ENCODE results near the gene FBXO21. TPM values are rescaled to one million over a fixed set of nuclear protein-coding genes. Genes with fewer than 3 reads are reported as not detected.
"Not testable (repeated sequence)": the region's sequence is repeated elsewhere in the genome, so short reads cannot be mapped to it uniquely, and the experiment has no call there.

FBXO21 gene
- total RNA-seq, 2 experiments from 2014 or later = 25.2 to 25.9 TPM

DNA sequence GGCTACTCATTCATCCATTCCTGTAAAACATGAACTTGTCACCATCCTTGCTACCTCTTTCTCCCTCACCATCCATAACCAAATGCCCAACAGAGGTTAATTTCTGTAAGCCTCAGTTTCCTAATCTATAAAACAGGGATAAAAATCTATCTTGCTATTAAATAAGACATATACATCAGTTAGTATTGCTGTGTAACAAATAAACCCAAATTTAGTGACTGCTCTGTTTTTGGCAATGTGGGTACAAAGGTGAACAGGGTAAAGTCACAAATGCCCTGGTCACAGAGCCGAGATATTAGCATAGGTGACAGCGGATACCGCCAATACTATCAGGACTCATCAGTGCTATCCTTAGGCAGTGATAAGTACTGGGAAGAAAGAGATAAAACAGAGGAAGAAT is 3.6 kb upstream of the FBXO21 start:
- DNase-seq = no peak
- Mint-ChIP-seq H3K27ac (no peak overlapping the region), H3K9me3 (peaks cover 7% of the 10 kb centered on the region), H3K27me3 (peaks cover 20% of the 10 kb centered on the region), H3K36me3 (ENCODE audit: low read depth) (peaks cover 3% of the 10 kb centered on the region), H3K4me1 (peaks cover 9% of the 10 kb centered on the region), H3K4me3 (no peak overlapping the region)
- ChIA-PET CTCF (no interaction called here), POLR2A (no interaction called here)

DNA sequence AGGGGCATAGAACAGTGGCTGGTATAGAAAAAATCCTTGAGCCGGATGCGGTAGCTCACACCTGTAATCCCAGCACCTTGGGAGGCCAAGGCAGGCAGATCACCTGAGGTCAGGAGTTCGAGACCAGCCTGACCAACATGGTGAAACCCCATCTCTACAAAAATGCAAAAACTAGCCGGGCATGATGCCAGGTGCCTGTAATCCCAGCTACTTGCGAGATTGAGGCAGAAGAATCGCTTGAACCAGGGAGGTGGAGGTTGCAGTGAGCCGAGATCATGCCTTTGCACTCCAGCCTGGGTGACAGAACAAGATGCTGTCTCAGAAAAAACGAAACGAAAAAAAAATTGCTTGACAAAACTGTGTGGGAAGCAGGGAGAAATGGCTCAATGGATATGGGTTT is 2.3 kb upstream of the FBXO21 start:
- H3K36me3 Mint-ChIP-seq (ENCODE audit: low read depth); POLR2A ChIA-PET; CTCF ChIA-PET; H3K9me3 Mint-ChIP-seq; DNase-seq; H3K4me3 Mint-ChIP-seq; H3K27ac Mint-ChIP-seq: not testable (repeated sequence)
- Mint-ChIP-seq H3K27me3 (peaks cover 19% of the 10 kb centered on the region), H3K4me1 (peaks cover 17% of the 10 kb centered on the region)

DNA sequence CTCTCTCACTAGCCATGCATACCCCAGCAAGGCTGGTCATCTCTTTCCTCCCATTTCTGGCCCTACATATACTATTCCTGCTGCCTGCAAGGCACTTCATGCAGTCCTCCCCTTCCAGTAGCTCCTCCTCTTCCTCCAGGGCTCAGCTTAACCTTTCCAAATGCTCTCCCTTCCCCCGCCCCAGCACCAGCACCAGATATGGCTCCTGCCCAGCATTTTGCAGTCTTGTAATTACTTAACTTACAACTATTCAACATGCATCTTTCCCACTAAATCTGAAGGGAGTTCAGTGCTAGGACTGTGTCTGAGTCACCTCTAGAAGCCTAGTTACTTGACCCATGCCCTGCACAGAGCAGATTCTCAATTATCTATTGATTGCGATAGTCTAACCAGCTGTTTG is 1.8 kb upstream of the FBXO21 start:
- peaks cover 11% of the 10 kb centered on the region for H3K36me3 Mint-ChIP-seq (ENCODE audit: low read depth)
- peaks cover 7% of the 10 kb centered on the region for H3K9me3 Mint-ChIP-seq
- H3K4me1 Mint-ChIP-seq = peaks cover 20% of the 10 kb centered on the region
- DNase-seq = no peak
- POLR2A ChIA-PET = no interaction called here
- H3K4me3 Mint-ChIP-seq = no peak overlapping the region
- no peak overlapping the region for H3K27ac Mint-ChIP-seq
- CTCF ChIA-PET = no interaction called here
- peaks cover 16% of the 10 kb centered on the region for H3K27me3 Mint-ChIP-seq

DNA sequence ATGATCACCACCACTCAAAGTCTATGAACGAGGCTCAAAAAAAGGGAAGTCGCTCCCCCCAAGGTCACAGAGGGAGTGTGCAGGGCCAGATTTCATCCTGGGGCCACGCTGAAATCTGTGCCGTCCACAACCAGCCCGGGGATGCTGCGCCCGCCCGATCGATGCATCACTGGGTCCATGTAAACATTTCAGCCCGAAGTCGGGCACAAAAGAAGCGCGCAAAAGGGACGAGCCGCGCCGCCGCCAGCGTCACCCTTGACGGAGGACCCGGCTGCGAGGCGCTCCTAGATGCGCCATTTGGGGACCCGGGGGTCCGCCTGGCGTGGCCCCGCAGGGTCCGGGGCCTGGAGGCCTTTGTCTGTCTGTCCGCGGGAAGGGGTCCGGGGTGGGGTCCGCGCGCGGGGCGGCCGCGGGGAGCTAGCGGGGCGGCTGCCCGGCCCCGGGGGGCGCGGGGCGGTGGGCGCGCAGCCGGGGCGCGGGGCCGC is 503 bp downstream of the FBXO21 start:
- Mint-ChIP-seq H3K27ac (peak overlapping the region; percentile 95), H3K4me1 (peaks cover 20% of the 10 kb centered on the region), H3K36me3 (ENCODE audit: low read depth) (peaks cover 28% of the 10 kb centered on the region), H3K27me3 (peaks cover 16% of the 10 kb centered on the region), H3K4me3 (peak overlapping the region; percentile 90), H3K9me3 (peaks cover 7% of the 10 kb centered on the region)
- POLR2A ChIA-PET = no interaction called here
- CTCF ChIA-PET = no interaction called here
- DNase-seq = peak; percentile 33

DNA sequence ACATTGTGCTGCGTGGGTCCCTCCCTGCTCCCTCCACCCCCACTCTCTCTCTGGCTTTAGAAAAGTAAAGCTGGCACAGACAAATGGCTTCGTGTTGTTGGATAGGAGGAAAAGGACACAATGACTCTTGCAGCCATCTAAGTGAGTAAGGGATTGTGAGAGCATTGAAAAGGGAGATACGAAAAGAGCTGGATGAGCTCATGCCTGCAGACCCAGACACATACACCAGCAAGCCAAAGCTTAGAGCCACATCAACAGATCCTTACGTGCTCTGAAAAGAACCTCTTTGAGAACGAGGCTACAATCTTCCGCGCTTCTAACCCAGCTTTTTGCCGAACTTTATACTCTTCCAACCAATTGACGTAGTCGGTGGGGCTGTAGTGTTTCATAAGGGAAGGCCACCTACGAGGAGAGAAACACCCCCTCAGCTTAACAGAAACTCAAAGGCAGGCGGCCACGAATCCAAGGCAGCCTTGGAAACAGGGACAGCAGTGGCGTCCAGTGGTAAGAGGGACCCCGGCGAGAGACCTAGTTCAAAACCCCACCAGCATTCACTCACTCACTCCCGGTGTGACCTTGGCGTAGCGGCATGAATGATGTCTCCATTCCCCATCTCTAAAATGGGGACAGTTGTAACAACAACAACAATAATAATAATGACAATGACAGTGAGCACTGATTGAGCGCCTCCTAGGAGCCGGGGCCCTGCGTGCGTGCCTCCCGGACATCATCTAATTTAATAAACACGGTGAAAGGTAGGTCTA is 1.1 kb downstream of the FBXO21 start:
- Mint-ChIP-seq H3K9me3 (peaks cover 7% of the 10 kb centered on the region), H3K4me1 (peaks cover 20% of the 10 kb centered on the region), H3K36me3 (ENCODE audit: low read depth) (peaks cover 32% of the 10 kb centered on the region), H3K27me3 (peaks cover 16% of the 10 kb centered on the region), H3K27ac (peak overlapping the region; percentile 95), H3K4me3 (peak overlapping the region; percentile 90)
- ChIA-PET POLR2A (no interaction called here), CTCF (interaction anchor here (0.8 kb wide), 1 partner anchor 92 kb away, joined by 3 read pairs; no protein-coding TSS in a partner anchor)
- DNase-seq = no peak

DNA sequence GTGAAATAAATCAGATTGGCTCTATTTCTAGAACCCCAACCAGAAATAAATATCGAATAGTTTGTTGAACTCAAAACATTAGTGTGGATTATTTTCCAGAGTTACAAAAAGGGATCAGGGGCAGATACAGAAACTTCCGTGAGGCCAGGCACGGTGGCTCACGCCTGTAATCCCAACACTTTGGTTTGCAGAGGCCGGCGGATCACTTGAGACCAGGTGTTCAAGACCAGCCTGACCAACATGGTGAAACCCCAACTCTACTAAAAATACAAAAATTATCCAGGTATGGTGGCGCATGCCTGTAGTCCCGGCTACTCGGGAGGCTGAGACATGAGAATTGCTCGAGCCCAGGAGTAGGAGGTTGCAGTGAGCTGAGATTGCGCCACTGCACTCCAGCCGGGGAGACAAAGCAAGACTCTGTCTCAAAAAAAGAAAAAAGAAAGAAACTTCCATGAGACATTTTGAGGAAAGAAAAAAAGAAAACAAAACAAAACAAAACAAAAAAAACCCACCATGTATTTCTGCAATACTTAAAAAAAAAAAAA is 2.1 kb downstream of the FBXO21 start:
- Mint-ChIP-seq H3K27ac (no peak overlapping the region), H3K4me3 (peak overlapping the region; percentile 90), H3K36me3 (ENCODE audit: low read depth) (peaks cover 37% of the 10 kb centered on the region), H3K9me3 (no peaks in the 10 kb centered on the region), H3K27me3 (peaks cover 11% of the 10 kb centered on the region), H3K4me1 (peaks cover 20% of the 10 kb centered on the region)
- no peak for DNase-seq
- CTCF ChIA-PET = no interaction called here
- POLR2A ChIA-PET = no interaction called here

DNA sequence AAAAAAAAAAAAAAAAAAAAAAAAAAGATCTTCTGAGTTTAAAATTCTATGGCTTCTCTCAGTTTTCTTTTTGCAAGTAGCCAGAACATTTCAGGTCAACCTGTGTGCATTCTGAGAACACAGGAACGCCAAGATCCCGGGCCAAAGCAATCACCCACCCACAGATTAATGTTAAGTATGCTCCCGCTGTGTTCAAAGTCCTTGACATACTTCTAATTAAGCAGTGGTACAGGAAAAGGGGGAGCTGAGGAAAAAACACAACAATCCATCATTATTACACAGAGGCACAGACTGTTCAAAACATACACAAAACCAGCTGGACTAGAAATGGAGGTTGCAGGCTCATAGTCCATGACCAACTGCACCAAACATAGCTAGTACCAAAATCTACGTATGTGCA is 2.8 kb downstream of the FBXO21 start:
- ChIA-PET CTCF (no interaction called here), POLR2A (no interaction called here)
- Mint-ChIP-seq H3K4me3 (no peak overlapping the region), H3K36me3 (ENCODE audit: low read depth) (peaks cover 44% of the 10 kb centered on the region), H3K27me3 (peaks cover 9% of the 10 kb centered on the region), H3K27ac (no peak overlapping the region), H3K4me1 (peaks cover 20% of the 10 kb centered on the region), H3K9me3 (no peaks in the 10 kb centered on the region)
- DNase-seq = no peak

DNA sequence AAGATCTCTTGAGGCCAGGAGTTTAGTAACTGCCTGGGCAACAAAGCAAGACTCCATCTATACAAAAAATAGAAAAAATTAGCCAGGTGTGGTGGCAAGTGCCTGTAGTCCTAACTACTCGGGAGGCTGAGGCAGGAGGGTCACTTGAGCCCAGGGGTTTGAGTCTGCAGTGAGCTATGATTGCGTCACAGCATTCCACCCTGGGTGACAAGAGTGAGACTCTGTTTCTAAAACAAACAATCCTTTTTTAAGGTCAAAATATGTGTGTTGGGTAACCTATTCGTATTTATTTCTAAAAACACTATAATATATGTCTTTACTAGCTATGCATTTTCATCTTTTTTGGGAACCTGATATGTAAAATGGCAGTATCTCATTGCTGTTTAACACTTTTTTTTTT is 7.4 kb downstream of the FBXO21 start:
- CTCF ChIA-PET = interaction anchor here (0.7 kb wide), 2 partner anchors 38 to 597 kb away, joined by 3 read pairs; no protein-coding TSS in a partner anchor
- Mint-ChIP-seq H3K27ac (no peak overlapping the region), H3K27me3 (no peaks in the 10 kb centered on the region), H3K4me1 (peaks cover 4% of the 10 kb centered on the region), H3K4me3 (no peak overlapping the region), H3K9me3 (peaks cover 4% of the 10 kb centered on the region), H3K36me3 (ENCODE audit: low read depth) (peaks cover 75% of the 10 kb centered on the region)
- POLR2A ChIA-PET = no interaction called here
- DNase-seq = no peak

DNA sequence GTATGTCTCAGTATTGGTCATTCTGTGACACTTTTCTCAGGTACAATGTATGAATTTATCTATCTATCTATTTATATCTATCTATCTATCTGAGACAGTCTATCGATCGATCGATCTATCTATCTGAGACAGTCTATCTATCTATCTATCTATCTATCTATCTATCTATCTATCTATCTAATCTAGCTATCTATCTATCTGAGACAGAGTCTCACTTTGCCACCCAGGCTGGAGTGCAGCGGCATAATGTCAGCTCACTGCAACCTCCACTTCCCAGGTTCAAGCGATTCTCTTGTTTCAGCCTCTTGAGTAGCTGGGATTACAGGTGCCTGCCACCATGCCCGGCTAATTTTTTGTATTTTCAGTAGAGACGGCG is 8.8 kb downstream of the FBXO21 start:
- H3K4me1 Mint-ChIP-seq, POLR2A ChIA-PET, H3K27me3 Mint-ChIP-seq, H3K27ac Mint-ChIP-seq, H3K4me3 Mint-ChIP-seq, H3K9me3 Mint-ChIP-seq, CTCF ChIA-PET, DNase-seq: not testable (repeated sequence)
- H3K36me3 Mint-ChIP-seq (ENCODE audit: low read depth) = peaks cover 74% of the 10 kb centered on the region

DNA sequence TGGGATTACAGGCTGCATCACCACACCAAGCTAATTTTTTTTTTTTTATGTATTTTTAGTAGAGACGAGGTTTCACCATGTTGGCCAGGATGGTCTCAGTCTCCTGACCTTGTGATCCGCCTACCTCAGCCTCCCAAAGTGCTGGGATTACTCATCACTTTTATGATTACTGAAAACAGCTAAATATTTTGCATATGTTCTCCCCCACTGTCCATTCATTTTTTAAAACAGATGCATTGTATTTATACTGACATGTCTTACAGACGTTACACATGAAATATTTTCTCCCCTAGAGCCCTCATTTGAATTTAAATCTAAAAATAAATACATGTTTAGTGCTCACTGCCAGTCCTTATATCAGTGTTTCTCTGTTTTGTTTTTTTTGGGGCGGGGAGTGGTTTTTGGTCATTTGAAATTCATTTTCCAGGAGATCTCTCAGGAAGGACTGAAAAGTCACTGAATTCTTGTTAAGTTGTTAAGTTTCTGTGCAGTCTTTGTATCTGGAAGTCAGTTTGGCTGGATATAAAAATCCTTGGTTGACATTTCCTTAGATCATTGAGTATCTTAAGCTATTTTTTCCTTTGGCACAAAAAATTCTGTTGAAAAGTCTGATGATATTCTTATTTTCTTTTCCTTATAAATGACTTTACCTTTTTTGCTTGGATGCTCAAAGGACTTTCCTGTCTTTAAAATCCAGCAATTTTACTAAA is 9.4 kb downstream of the FBXO21 start:
- H3K4me3 Mint-ChIP-seq = no peak overlapping the region
- no peaks in the 10 kb centered on the region for H3K27me3 Mint-ChIP-seq
- ChIA-PET CTCF (interaction anchor here (0.6 kb wide), 2 partner anchors 9 to 202 kb away, joined by 3 read pairs; no protein-coding TSS in a partner anchor), POLR2A (no interaction called here)
- H3K9me3 Mint-ChIP-seq = peaks cover 4% of the 10 kb centered on the region
- no peak for DNase-seq
- H3K27ac Mint-ChIP-seq = no peak overlapping the region
- H3K36me3 Mint-ChIP-seq (ENCODE audit: low read depth) = peaks cover 74% of the 10 kb centered on the region
- no peaks in the 10 kb centered on the region for H3K4me1 Mint-ChIP-seq

DNA sequence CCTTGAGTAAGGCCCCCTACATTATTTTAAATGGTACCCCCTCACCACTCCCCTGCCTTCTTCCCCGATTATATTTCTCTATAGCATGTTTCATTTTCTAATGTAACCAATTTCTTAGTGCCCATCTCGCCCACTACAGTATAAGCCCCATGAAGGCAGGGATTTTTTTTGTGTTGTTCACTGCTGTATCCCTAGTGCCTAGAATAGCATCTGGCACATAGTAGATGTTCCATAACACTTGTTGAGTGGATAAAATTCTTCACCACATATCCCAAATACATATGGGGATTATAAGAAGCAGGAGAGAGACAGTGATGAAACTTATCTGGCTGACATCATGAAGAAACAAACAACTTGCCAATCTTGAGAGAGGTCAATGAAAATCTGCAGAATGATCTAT is 11.5 kb downstream of the FBXO21 start:
- ChIA-PET POLR2A (no interaction called here), CTCF (interaction anchor here (1.4 kb wide), 1 partner anchor 23 kb away, joined by 3 read pairs; no protein-coding TSS in a partner anchor)
- H3K4me3 Mint-ChIP-seq = no peak overlapping the region
- H3K4me1 Mint-ChIP-seq = no peaks in the 10 kb centered on the region
- no peak overlapping the region for H3K27ac Mint-ChIP-seq
- H3K36me3 Mint-ChIP-seq (ENCODE audit: low read depth) = peaks cover 73% of the 10 kb centered on the region
- no peaks in the 10 kb centered on the region for H3K27me3 Mint-ChIP-seq
- peaks cover 4% of the 10 kb centered on the region for H3K9me3 Mint-ChIP-seq
- no peak for DNase-seq

DNA sequence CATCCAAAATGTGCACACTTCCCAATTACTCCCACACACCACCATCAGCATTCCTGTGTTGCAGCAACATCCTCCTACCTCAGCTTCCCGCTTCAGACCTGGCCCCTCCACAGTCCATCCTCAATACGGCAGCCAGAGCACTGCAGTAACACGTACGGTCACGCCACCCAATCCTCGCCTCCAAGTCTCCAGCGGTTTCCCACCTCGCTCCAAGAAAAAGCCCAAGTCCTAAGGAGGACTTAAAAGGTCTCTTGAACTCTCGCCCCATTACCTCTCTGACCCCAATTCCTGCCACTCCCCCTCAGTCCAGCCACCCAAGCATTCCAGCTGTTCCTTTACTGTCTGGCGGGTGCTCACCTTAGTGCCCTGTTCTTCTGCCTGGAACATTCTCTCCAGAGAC is 12.0 kb downstream of the FBXO21 start:
- Mint-ChIP-seq H3K9me3 (peaks cover 4% of the 10 kb centered on the region), H3K4me3 (no peak overlapping the region), H3K27ac (no peak overlapping the region), H3K4me1 (no peaks in the 10 kb centered on the region), H3K27me3 (no peaks in the 10 kb centered on the region), H3K36me3 (ENCODE audit: low read depth) (peaks cover 72% of the 10 kb centered on the region)
- CTCF ChIA-PET = interaction anchor here (1.4 kb wide), 1 partner anchor 22 kb away, joined by 3 read pairs; no protein-coding TSS in a partner anchor
- POLR2A ChIA-PET = no interaction called here
- DNase-seq = no peak

DNA sequence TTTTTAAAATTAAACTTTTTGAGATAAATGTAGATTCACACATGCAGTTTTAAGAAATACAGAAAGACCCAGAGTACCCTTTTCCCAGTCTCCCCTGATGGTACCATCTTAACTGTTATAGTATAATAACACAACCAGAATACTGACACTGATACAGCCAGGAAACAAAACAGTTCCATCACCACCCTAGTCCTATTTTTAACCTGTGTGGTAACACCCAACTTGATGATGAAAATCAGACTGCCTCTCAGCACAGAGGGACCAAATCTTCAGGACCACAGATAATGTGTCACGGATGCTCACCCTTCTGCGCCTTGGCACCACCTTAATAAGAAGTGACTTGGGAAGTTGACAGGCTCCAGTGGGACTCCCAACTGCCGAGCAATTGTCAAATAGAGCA is 18.1 kb downstream of the FBXO21 start:
- Mint-ChIP-seq H3K4me3 (no peak overlapping the region), H3K36me3 (ENCODE audit: low read depth) (peaks cover 58% of the 10 kb centered on the region), H3K9me3 (no peaks in the 10 kb centered on the region), H3K4me1 (no peaks in the 10 kb centered on the region), H3K27me3 (no peaks in the 10 kb centered on the region), H3K27ac (no peak overlapping the region)
- no peak for DNase-seq
- ChIA-PET POLR2A (no interaction called here), CTCF (no interaction called here)
